Skeletal muscle tissue (tissue), 4 donors: Measurements from ENCODE around the gene IL4I1. TPM values are rescaled to one million over a fixed set of nuclear protein-coding genes. Genes with fewer than 3 reads are reported as not detected.

Experiments
- H3K27ac ChIP-seq: one replicate; pipeline ENCODE4 v1.7.0; 2013; ENCODE audit warnings: mild to moderate bottlenecking, low read depth, low read length, inconsistent platforms
- H3K27me3 ChIP-seq, 3 donors: one replicate each; pipeline ENCODE4 v1.7.0; 2013; ENCODE audit warnings: low read length in 3 of 3; ENCODE audit not compliant: control insufficient read depth in 3 of 3, insufficient read depth in 3 of 3
- H3K36me3 ChIP-seq, 3 donors: one replicate each; pipeline ENCODE4 v1.7.0; 2013; ENCODE audit warnings: low read length in 3 of 3; ENCODE audit not compliant: control insufficient read depth in 3 of 3, insufficient read depth in 3 of 3
- H3K4me1 ChIP-seq, 3 donors: one replicate each; pipeline ENCODE4 v1.7.0; 2013; ENCODE audit warnings: low read length in 3 of 3, mild to moderate bottlenecking in 3 of 3; ENCODE audit not compliant: control insufficient read depth in 3 of 3, insufficient read depth in 3 of 3
- H3K4me3 ChIP-seq, 3 donors: one replicate each; pipeline ENCODE4 v1.7.0; 2013; ENCODE audit warnings: low read length in 3 of 3
- H3K9ac ChIP-seq, 3 donors: one replicate each; pipeline ENCODE4 v1.7.0; 2013; ENCODE audit warnings: low read length in 3 of 3, mild to moderate bottlenecking in 3 of 3, moderate library complexity in 2 of 3, low read depth in 1 of 3
- H3K9me3 ChIP-seq, 3 donors: one replicate each; pipeline ENCODE4 v1.7.0; 2013; ENCODE audit warnings: low read length in 3 of 3; ENCODE audit not compliant: control insufficient read depth in 3 of 3
- total RNA-seq: library from RNA; depleted of rRNA; stranded (reverse); fragments of >200 nt; gene quantifications from one replicate; pipeline ENCODE4 v1.2.3, GENCODE V29; 2014
- donor health status: Osteomylitis.

The IL4I1 gene
- total RNA-seq, 1 donor from 2014 or later, result 0.52 TPM

DNA sequence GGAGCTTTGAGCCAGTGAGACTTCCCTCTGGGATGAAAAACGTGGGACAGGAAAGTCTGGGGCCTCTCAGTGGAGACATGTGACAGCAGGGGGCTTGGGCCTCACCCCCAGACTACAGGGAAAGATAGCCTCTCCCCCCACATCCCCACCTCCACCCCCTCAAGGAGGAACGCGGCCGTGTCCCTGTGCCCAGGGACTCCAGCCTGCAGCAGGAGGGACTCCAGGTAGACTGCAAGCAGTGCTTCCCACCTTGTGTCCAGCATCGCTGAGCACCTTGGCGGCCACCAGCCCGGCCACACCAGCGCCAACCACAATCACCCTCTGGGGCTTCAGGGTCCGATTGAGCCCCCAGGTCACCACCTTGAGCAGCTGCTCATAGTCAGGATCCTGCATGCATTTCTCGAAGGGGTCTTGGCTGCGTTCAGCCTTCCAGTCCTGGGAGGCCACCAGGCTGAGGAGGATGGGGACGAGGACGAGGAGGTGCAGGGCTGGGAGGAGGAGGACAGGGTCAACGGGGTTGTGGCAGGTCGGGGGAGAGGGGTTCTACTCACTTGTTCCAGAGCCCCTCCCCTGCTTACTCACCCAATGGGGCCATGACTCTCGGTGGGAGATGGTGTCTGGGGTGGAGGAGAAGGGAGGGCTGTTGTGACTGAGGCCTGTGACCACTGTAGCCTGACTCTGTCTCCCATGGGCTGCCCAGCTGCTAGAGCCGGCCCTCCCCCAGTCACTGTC lies 955 bp downstream of the IL4I1 start:
- Histone ChIP-seq H3K36me3 (no peaks in the 10 kb centered on the region), H3K27me3 (peaks cover 0 to 10% (median 7%) of the 10 kb centered on the region in 3 donors), H3K9ac (no peak overlapping the region), H3K4me1 (peaks cover 4 to 8% (median 7%) of the 10 kb centered on the region in 3 donors), H3K4me3 (no peak overlapping the region), H3K27ac (no peak overlapping the region), H3K9me3 (no peaks in the 10 kb centered on the region)

GRCh38 chr19:49894879-49895565 lies 1.7 kb downstream of the IL4I1 start:
- peaks cover 0 to 13% (median 7%) of the 10 kb centered on the region in 3 donors for H3K27me3 ChIP-seq
- no peak overlapping the region for H3K27ac ChIP-seq
- H3K9ac ChIP-seq, result no peak overlapping the region
- no peak overlapping the region for H3K4me3 ChIP-seq
- no peaks in the 10 kb centered on the region for H3K36me3 ChIP-seq
- peaks cover 8 to 11% (median 10%) of the 10 kb centered on the region in 3 donors for H3K4me1 ChIP-seq
- H3K9me3 ChIP-seq, result no peaks in the 10 kb centered on the region

- peaks cover 12 to 18% (median 13%) of the 10 kb centered on the region in 3 donors for H3K4me1 ChIP-seq
- peaks cover 0 to 13% (median 7%) of the 10 kb centered on the region in 3 donors for H3K27me3 ChIP-seq
- no peak overlapping the region for H3K9ac ChIP-seq
Observed at GRCh38 chr19:49894011-49894664, 2.5 kb downstream of the IL4I1 start.

GRCh38 chr19:49892716-49893115 lies 4.0 kb downstream of the IL4I1 start:
- peaks cover 12 to 18% (median 13%) of the 10 kb centered on the region in 3 donors for H3K4me1 ChIP-seq
- peaks cover 4 to 7% (median 5%) of the 10 kb centered on the region in 3 donors for H3K36me3 ChIP-seq
- no peaks in the 10 kb centered on the region for H3K9me3 ChIP-seq
- H3K27me3 ChIP-seq, result peaks cover 0 to 13% (median 7%) of the 10 kb centered on the region in 3 donors
- H3K9ac ChIP-seq, result no peak overlapping the region
- H3K27ac ChIP-seq, result no peak overlapping the region
- H3K4me3 ChIP-seq, result no peak overlapping the region

More at GRCh38 chr19:49894011-49894664, 2.5 kb downstream of the IL4I1 start:
- H3K9me3 ChIP-seq, result no peaks in the 10 kb centered on the region
- H3K4me3 ChIP-seq, result no peak overlapping the region
- peaks cover 0 to under 1% (median 0%) of the 10 kb centered on the region in 3 donors for H3K36me3 ChIP-seq
- no peak overlapping the region for H3K27ac ChIP-seq

GRCh38 chr19:49891393-49891792 lies 5.3 kb downstream of the IL4I1 start:
- peaks cover 4 to 19% (median 10%) of the 10 kb centered on the region in 3 donors for H3K36me3 ChIP-seq
- peaks cover 0 to 9% (median 7%) of the 10 kb centered on the region in 3 donors for H3K27me3 ChIP-seq

GRCh38 chr19:49890349-49891311 lies 6.1 kb downstream of the IL4I1 start:
- Histone ChIP-seq H3K27ac (no peak overlapping the region), H3K9me3 (no peaks in the 10 kb centered on the region), H3K36me3 (peaks cover 4 to 23% (median 15%) of the 10 kb centered on the region in 3 donors), H3K4me3 (peak overlapping the region; percentile 43 to 65 (median 57)), H3K27me3 (peaks cover 0 to 9% (median 7%) of the 10 kb centered on the region in 3 donors), H3K9ac (peak overlapping the region in 1 of 3 donors; percentile 33), H3K4me1 (peaks cover 6 to 11% (median 10%) of the 10 kb centered on the region in 3 donors)

More at GRCh38 chr19:49891393-49891792, 5.3 kb downstream of the IL4I1 start:
- H3K9me3 ChIP-seq, result no peaks in the 10 kb centered on the region
- peaks cover 6 to 11% (median 10%) of the 10 kb centered on the region in 3 donors for H3K4me1 ChIP-seq
- no peak overlapping the region for H3K4me3 ChIP-seq
- no peak overlapping the region for H3K27ac ChIP-seq
- H3K9ac ChIP-seq, result no peak overlapping the region

GRCh38 chr19:49889687-49890348 lies 6.9 kb downstream of the IL4I1 start:
- peaks cover 9 to 30% (median 17%) of the 10 kb centered on the region in 3 donors for H3K36me3 ChIP-seq
- peaks cover 0 to 9% (median 7%) of the 10 kb centered on the region in 3 donors for H3K27me3 ChIP-seq
- H3K27ac ChIP-seq, result no peak overlapping the region
- H3K4me3 ChIP-seq, result peak overlapping the region; percentile 43 to 65 (median 57)
- no peaks in the 10 kb centered on the region for H3K9me3 ChIP-seq
- peaks cover 6 to 11% (median 10%) of the 10 kb centered on the region in 3 donors for H3K4me1 ChIP-seq
- H3K9ac ChIP-seq, result peak overlapping the region in 1 of 3 donors; percentile 45

DNA sequence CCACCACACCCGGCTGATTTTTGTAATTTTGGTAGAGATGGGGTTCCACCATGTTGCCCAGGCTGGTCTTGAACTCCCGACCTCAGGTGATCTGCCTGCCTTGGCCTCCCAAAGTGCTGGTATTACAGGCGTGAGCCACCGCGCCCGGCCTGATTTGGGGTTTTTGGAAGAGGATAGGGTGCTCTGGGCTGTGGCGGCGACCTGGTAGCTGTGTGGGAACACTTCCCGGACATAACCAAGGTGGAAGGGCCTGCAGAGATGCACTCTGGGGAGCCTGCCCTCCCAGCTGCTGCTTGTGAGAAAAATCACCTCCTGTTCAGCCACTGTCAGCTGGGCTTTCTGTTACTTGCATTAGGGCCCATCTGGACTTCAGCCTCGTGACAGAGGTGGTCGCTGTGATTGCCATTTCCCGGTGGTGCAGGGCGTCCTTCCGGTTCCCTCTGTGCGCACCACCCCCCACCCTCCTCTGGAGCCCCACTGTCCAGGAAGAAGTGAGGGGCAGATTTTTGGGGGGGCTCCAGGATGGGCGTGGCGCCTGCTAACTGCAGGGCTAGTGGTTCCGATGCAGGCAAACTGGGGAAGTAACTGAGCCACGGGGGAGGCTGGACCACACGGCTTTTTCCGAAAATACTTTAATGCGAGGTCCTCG lies 7.5 kb downstream of the IL4I1 start:
- peaks cover 15 to 36% (median 23%) of the 10 kb centered on the region in 3 donors for H3K36me3 ChIP-seq
- no peaks in the 10 kb centered on the region for H3K9me3 ChIP-seq
- no peak overlapping the region for H3K4me3 ChIP-seq
- no peak overlapping the region for H3K27ac ChIP-seq
- peaks cover 6 to 11% (median 10%) of the 10 kb centered on the region in 3 donors for H3K4me1 ChIP-seq
- no peak overlapping the region for H3K9ac ChIP-seq
- peaks cover 0 to 9% (median 7%) of the 10 kb centered on the region in 3 donors for H3K27me3 ChIP-seq
